Smooth muscle cell of the coronary artery (primary cell): ENCODE results near the gene CLTB. TPM values are rescaled to one million over a fixed set of nuclear protein-coding genes. Genes with fewer than 3 reads are reported as not detected.

Experiments used
- total RNA-seq: library from RNA; depleted of rRNA; stranded (reverse); fragments of >200 nt; gene quantifications from 2 replicates; pipeline ENCODE4 v1.2.3, GENCODE V29; 2014; ENCODE audit warnings: low replicate concordance

The CLTB gene, protein sequence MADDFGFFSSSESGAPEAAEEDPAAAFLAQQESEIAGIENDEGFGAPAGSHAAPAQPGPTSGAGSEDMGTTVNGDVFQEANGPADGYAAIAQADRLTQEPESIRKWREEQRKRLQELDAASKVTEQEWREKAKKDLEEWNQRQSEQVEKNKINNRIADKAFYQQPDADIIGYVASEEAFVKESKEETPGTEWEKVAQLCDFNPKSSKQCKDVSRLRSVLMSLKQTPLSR
- total RNA-seq = 88.0 and 137 TPM in 2 replicates

DNA sequence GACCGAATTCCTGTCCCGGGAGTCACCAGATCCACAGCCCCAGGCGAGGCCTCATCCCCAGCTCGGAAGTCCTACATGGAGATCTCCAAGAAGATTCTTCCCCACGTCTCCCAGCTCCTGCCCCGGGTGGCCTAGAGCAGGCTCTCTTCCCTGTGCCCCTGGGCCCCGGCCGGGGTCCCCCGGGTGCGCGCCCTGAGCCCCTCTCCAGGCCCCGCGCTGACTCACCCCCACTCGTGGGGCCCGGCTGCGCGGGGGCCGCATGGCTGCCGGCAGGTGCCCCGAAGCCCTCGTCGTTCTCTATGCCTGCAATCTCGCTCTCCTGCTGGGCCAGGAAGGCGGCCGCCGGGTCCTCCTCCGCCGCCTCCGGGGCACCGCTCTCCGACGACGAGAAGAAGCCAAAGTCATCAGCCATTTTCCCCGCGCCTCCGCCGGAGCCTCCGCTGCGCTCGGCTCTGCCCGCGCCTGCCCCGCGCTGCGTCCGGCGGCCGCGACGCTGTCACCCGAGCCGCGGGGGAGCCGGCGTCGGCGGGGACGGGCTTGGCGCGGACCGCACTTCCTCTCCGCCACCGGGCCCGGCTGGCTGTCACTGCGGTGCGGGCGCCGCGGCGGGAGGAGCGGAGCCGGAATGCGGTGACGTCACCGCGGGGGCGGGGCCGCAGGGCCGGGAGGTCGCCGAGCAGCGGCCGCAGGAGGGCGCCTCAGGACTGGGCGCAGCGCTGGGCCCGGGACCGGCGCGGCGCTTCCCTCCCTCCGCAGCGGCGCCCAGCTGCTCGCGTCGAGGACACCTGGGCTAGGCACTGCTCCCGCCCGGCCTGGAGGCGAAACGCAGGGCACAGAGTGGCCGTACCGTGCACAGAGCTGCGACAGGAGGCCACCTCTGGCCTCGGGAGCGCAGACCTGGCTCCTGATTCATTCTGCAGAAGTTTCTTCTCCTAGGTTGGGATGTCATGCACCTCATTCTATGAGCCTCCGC lies at the start of gene CLTB:
Gene CLTB (minus strand): TSS at position 588 of the 973 bp plus-strand sequence. CDS start 176 bp downstream, at position 412.

DNA sequence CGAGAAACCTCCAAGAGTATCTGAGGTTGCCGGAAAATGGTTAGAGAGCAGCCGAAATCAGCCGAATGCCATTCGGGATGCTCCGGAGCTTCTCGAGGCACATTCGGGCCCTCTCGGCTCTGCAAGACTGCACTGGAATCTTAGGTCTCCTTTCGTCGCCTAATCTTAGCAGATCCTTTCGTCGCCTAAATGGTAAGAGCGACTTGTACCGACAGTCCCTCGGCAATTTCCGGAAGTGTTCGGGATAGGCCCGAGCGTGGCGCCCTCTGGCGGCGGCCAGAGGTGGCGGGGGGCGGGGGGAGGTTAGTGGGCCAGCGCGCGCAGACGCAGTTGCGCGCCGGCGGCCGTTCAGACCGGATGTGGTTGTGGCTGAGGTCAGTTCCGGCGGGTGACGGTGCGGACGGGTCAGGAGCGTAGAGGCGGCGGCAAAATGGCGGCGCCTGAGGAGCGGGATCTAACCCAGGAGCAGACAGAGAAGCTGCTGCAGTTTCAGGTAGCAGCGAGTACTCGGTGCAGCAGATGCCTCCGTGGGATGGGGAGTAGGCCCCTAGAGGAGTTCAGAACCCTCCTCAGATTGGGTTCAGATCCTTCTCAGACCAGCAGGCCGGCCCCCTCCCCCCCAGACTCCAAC lies 31.8 kb upstream of the CLTB start, which contains the start of gene FAF2:
Gene FAF2 (plus strand): TSS at position 408 of the 631 bp plus-strand sequence. CDS start 23 bp downstream, at position 431.

DNA sequence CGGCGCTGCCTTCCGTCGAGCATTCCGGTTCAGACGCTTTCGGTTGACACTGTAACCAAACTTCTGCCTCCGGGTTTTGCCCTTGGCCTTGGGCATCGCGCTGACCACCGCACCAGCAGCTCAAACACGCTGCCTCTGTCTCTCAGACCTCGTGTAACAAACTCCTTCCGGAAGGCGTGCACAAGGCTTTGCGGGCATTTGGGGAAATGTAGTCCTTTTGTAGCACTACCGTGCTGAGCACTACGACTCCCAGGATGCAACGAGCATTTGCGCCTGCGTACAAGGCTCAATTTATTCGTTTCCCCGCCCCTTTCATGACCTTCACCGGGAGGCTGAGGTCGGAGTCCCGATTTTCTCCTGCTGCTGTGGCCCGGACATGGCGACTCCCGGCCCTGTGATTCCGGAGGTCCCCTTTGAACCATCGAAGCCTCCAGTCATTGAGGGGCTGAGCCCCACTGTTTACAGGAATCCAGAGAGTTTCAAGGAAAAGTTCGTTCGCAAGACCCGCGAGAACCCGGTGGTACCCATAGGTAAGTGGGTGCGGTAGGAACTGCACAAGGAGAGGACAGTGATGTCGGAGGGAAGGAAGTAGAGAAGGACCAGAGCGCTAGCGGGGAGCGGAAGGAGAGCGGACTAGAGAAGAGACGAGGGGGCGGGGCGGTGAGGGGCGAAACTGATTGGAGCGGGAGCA lies 27.8 kb downstream of the CLTB start, which contains the start of the genes HIGD2A and NOP16:
Gene HIGD2A (plus strand): TSS at position 308 of the 691 bp plus-strand sequence. CDS start 69 bp downstream, at position 377.
Gene NOP16 (minus strand): TSS at position 155 of the 691 bp plus-strand sequence. CDS start 59 bp downstream, at position 96.

DNA sequence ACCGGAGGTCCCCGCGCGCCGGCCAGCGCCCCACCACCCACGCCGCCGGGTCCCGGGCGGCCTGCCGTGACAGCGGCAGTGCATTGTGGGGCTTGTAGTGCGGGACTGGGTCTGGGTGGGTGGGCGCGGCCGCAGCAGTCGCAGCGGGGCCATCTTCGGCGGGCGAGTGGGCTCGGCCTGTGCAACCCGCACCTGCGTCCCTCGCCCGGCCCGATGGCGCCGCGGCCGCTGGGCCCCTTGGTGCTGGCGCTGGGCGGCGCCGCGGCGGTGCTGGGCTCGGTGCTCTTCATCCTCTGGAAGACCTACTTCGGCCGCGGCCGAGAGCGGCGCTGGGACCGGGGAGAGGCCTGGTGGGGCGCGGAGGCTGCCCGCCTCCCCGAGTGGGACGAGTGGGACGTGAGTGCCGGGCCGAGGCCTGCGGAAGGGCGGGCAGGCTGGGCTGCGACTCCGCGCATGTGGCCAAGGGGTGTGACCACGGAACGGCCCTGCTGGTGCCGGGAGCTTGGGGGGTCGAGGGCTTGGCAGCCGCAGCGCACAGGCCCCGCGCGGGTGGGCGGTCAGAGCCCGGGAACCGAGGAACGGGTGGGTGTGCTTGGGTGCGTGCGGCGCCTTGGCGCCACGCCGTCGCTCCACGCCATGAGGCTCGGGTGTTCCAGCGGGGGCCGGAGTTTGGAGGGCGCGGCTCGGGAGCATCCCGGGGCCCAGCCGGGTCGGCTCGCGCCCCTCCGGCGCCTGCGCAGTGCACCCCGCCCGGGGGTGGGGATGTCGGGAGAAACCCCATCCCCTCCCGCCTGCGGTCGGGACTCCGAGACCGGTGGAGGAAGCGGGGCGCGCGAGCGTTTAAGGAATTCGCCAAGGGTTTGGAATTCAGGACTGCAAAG lies 50.7 kb downstream of the CLTB start, which contains the start of gene ARL10:
Gene ARL10 (plus strand): TSS at position 137 of the 881 bp plus-strand sequence. CDS start 77 bp downstream, at position 214.

DNA sequence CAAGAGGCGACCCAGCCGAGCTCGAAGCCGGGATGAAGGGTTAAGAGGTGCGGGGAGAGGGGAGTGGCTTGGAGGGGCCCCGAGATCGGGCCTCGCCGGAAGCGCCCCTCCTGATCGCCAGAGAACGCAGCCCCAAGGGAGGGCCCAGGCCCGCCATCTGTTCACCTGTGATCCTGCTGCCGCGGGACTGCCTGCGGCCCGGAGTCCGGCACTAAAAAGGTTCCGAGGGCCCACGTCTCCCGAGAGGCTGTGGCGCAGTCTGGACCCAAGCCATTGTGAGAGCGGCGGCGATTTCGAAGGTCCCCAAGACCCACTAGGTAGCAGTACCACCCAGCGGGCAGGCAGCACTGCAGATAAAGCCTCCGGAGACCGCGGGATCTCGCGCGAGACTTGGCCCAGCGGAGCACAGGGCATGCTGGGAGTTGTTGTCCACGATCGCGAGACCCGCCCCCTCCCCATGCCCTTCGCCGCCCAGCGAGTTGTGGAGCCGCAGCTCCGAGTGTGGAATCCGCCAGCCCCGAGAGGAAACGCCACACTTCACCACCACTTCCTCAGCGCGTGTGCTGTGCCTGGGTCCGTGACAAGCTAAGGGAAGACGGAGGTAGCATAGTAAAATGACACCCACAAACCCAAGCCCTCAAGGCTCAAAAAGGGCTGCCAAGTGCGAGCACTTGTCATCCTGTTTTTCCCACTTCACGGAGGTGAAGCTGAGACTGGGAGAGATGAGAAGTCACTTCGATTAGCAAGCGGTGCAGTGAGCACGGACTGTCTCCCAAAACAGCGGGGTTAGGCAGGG lies 54.7 kb downstream of the CLTB start, which contains the start of gene KIAA1191:
Gene KIAA1191 (minus strand): TSS at position 328 of the 796 bp plus-strand sequence. CDS start 2,256 bp downstream, outside the sequence.

Other genes with a start within 250 kb of the CLTB start
- 2.3 and 2.5 TPM in 2 replicates for gene SIMC1, start 178.1 kb downstream of the CLTB start, total RNA-seq
- gene KIAA1191, start 54.8 kb downstream of the CLTB start, total RNA-seq = 52.3 and 69.7 TPM in 2 replicates
- 7.3 and 11.9 TPM in 2 replicates for gene ARL10, start 51.1 kb downstream of the CLTB start, total RNA-seq
- gene NOP16, start 27.9 kb downstream of the CLTB start, total RNA-seq = 11.8 and 22.0 TPM in 2 replicates
- 13.7 and 34.4 TPM in 2 replicates for gene HIGD2A, start 27.8 kb downstream of the CLTB start, total RNA-seq
- gene FAF2, start 31.8 kb upstream of the CLTB start, total RNA-seq = 27.1 and 32.0 TPM in 2 replicates
- gene RNF44, start 120.9 kb upstream of the CLTB start, total RNA-seq = 1.3 and 2.1 TPM in 2 replicates
- gene CDHR2, start 132.8 kb upstream of the CLTB start, total RNA-seq = 1.1 TPM in 1 of 2 replicates, not detected in the other
- gene GPRIN1, start 193.6 kb upstream of the CLTB start, total RNA-seq = 0.70 and 0.83 TPM in 2 replicates
- gene SNCB, start 214.0 kb upstream of the CLTB start, total RNA-seq = 0.12 TPM in 1 of 2 replicates, not detected in the other
- not detected in 2 replicates for gene EIF4E1B, start 214.1 kb upstream of the CLTB start, total RNA-seq
- gene TSPAN17, start 230.9 kb upstream of the CLTB start, total RNA-seq = 24.7 and 31.8 TPM in 2 replicates